WTC11 (cell line): Measurements from ENCODE around the gene RBM47.

Source experiments
- NR2C2 ChIP-seq: sonication (generic); formaldehyde crosslinking; IDR thresholded peaks from 2 replicates; pipeline ENCODE4 v1.8.0; 2022; ENCODE audit warnings: mild to moderate bottlenecking, missing genetic modification reagents
- ZBTB21 ChIP-seq: sonication (generic); formaldehyde crosslinking; IDR thresholded peaks from 2 replicates; pipeline ENCODE4 v1.8.1; 2023; ENCODE audit warnings: mild to moderate bottlenecking, missing genetic modification reagents, borderline replicate concordance

- no peak for TF ChIP-seq NR2C2 (CRISPR knock-in tag)
- TF ChIP-seq ZBTB21: no peak
Measured at GRCh38 chr4:40575846-40576245, 53.8 kb downstream of the RBM47 start.
